Neuronal stem cell (in vitro differentiated cells): ENCODE data around the gene HSF5.

Source experiments
- DNase-seq: peaks from one replicate; pipeline ENCODE4 v3.0.0-alpha.2; 2013; ENCODE audit warnings: low spot score
- H2AFZ ChIP-seq: one replicate; pipeline ENCODE4 v1.6.1; 2013; ENCODE audit warnings: mild to moderate bottlenecking, low read length, inconsistent platforms
- H2AK5ac ChIP-seq: 2 replicates; pipeline ENCODE4 v1.6.1; 2013; ENCODE audit warnings: low read depth, mild to moderate bottlenecking, inconsistent platforms, low read length, moderate library complexity, mixed read lengths
- H2BK120ac ChIP-seq: 2 replicates; pipeline ENCODE4 v1.6.1; 2013; ENCODE audit warnings: low read depth, mild to moderate bottlenecking, inconsistent platforms, low read length, moderate library complexity, mixed read lengths
- H2BK12ac ChIP-seq: one replicate; pipeline ENCODE4 v1.6.1; 2013; ENCODE audit warnings: low read length, inconsistent platforms
- H2BK15ac ChIP-seq: 2 replicates; pipeline ENCODE4 v1.6.1; 2013; ENCODE audit warnings: mild to moderate bottlenecking, low read length, inconsistent platforms, mixed read lengths
- H2BK5ac ChIP-seq: one replicate; pipeline ENCODE4 v1.6.1; 2013; ENCODE audit warnings: inconsistent platforms, mild to moderate bottlenecking, low read length, moderate library complexity
- H3K14ac ChIP-seq: one replicate; pipeline ENCODE4 v1.6.1; 2013; ENCODE audit warnings: low read length, inconsistent platforms
- H3K18ac ChIP-seq: 2 replicates; pipeline ENCODE4 v1.6.1; 2013; ENCODE audit warnings: low read length, inconsistent platforms
- H3K23ac ChIP-seq: 2 replicates; pipeline ENCODE4 v1.6.1; 2013; ENCODE audit warnings: low read depth, mild to moderate bottlenecking, mixed read lengths, low read length, inconsistent platforms; ENCODE audit not compliant: poor library complexity
- H3K27ac ChIP-seq: replicated peaks from 3 replicates; pipeline ENCODE4 v1.5.1; 2013; ENCODE audit warnings: low read length, inconsistent platforms
- H3K27me3 ChIP-seq, 3 experiments: 2 replicates each; pipeline ENCODE4 v1.6.1; 2013; ENCODE audit warnings: low read length in 3 of 3, mild to moderate bottlenecking in 2 of 3, inconsistent platforms in 1 of 3, low read depth in 1 of 3, mixed read lengths in 1 of 3, moderate library complexity in 1 of 3; ENCODE audit not compliant: control insufficient read depth in 3 of 3, insufficient read depth in 3 of 3
- H3K36me3 ChIP-seq, 2 donors: replicated peaks in 1 of 2; 2 replicates each; pipeline ENCODE4 v1.6.1; 2013; ENCODE audit warnings: low read length in 2 of 2; ENCODE audit not compliant: control insufficient read depth in 2 of 2, insufficient read depth in 2 of 2
- H3K4ac ChIP-seq: 2 replicates; pipeline ENCODE4 v1.6.1; 2013; ENCODE audit warnings: inconsistent platforms, mild to moderate bottlenecking, low read length, moderate library complexity
- H3K4me1 ChIP-seq, 2 donors: 1 replicate in 1 of 2; 2 replicates in 1 of 2; pipeline ENCODE4 v1.6.1; 2013; ENCODE audit warnings: low read length in 2 of 2, low read depth in 1 of 2; ENCODE audit not compliant: control insufficient read depth in 2 of 2, insufficient read depth in 1 of 2
- H3K4me2 ChIP-seq: one replicate; pipeline ENCODE4 v1.6.1; 2013; ENCODE audit warnings: mild to moderate bottlenecking, low read length, inconsistent platforms; ENCODE audit not compliant: insufficient read depth, poor library complexity, severe bottlenecking
- H3K4me3 ChIP-seq, 2 donors: 2 replicates each; pipeline ENCODE4 v1.5.1; 2013; ENCODE audit warnings: low read length in 2 of 2, mild to moderate bottlenecking in 2 of 2, inconsistent platforms in 1 of 2, moderate library complexity in 1 of 2
- H3K79me1 ChIP-seq: one replicate; pipeline ENCODE4 v1.6.1; 2013; ENCODE audit warnings: low read depth, mild to moderate bottlenecking, inconsistent platforms, low read length, moderate library complexity
- H3K9ac ChIP-seq: one replicate; pipeline ENCODE4 v1.6.1; 2013; ENCODE audit warnings: mild to moderate bottlenecking, low read depth, low read length, inconsistent platforms; ENCODE audit not compliant: poor library complexity
- H3K9me3 ChIP-seq, 2 donors: replicated peaks in 1 of 2; 2 replicates each; pipeline versions ENCODE3 to v1.6.1; 2013; ENCODE audit warnings: low read length in 2 of 2, mild to moderate bottlenecking in 2 of 2, inconsistent platforms in 1 of 2, low read depth in 1 of 2, mixed read lengths in 1 of 2, moderate library complexity in 1 of 2; ENCODE audit not compliant: control insufficient read depth in 2 of 2, insufficient read depth in 1 of 2
- H4K8ac ChIP-seq: one replicate; pipeline ENCODE4 v1.6.1; 2013; ENCODE audit warnings: low read depth, mild to moderate bottlenecking, inconsistent platforms, low read length, moderate library complexity
- H4K91ac ChIP-seq: one replicate; pipeline ENCODE4 v1.6.1; 2013; ENCODE audit warnings: low read length, low read depth, mild to moderate bottlenecking, inconsistent platforms; ENCODE audit not compliant: poor library complexity
- WGBS, 2 donors: extraction: QIAGEN DNeasy Blood & Tissue Kit; methylation state at CpG; one replicate each; pipeline ENCODE4 v1.1.7; 2013; ENCODE audit warnings: missing lambda C conversion rate in 2 of 2, mixed read lengths in 1 of 2; ENCODE audit not compliant: insufficient read length in 2 of 2, insufficient replicate concordance in 1 of 2; ENCODE audit errors: extremely low coverage in 2 of 2; 5-methylcytosine and 5-hydroxymethylcytosine counted together

The HSF5 gene

DNA sequence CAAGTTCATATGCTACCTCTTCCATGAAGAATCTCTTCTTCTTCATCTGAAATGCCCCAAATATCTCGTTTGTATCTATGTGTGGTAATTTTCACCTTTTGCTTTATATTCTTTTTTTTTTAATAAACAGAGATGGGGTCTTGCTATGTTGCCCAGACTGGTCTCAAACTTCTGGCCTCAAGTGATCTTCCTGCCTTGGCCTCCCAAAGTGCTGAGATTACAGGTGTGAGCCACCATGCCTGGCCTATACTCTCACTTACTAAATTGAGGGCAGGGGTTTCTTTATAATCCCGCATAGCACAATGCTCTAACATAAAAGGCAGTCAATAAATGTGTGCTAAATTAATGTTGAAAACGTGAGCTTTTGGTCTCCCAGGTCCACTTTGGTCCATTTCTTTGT, 101.5 kb downstream of the HSF5 start:
- Histone ChIP-seq H3K18ac (no peak overlapping the region), H2AK5ac (no peak overlapping the region), H3K14ac (no peak overlapping the region), H4K91ac (no peak overlapping the region), H2BK12ac (no peak overlapping the region), H3K79me1 (no peaks in the 10 kb centered on the region), H2BK15ac (no peak overlapping the region), H3K4ac (no peak overlapping the region), H3K36me3 (no peaks in the 10 kb centered on the region), H2BK5ac (no peak overlapping the region), H3K9ac (no peak overlapping the region), H4K8ac (no peak overlapping the region), H3K4me3 (no peak overlapping the region), H3K23ac (no peak overlapping the region), H3K4me2 (no peak overlapping the region), H3K9me3 (peaks cover 0 to 1% of the 10 kb centered on the region in 2 donors), H2AFZ (no peak overlapping the region), H3K27ac (no peak overlapping the region), H3K4me1 (peaks cover 4 to 5% of the 10 kb centered on the region in 2 donors), H2BK120ac (no peak overlapping the region), H3K27me3 (peaks cover 0 to 3% (median 0%) of the 10 kb centered on the region in 3 experiments)
- no peak for DNase-seq
- no CpG with 5 or more reads among the region's 3 CpGs for WGBS, 2 donors

DNA sequence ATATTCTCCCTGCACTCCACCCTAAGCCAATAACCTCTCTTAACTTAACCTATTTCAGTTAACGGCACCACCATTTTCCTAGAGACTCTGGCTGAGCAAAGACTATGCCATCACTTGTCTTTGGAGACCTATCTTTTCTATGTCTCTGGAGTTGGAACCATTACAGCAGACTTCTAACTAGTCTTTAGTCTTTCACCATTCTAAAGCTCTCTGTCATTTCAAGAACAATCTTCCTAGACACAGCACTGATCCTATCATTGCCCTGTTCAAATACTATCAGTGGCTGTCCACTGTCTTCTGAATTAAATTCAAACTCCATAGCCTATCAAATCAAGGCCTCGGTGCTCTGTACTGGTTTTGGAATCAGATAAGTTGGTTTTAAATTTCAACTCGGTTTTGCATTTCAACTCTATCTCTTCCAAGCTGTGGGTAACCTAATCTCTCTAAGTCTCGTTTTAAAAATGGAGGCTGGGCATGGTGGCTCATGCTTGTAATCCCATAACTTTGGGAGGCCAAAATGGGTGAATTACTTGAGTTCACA, 102.8 kb downstream of the HSF5 start:
- H3K9ac ChIP-seq = no peak overlapping the region
- no peak overlapping the region for H2AK5ac ChIP-seq
- peaks cover 0 to 2% (median 0%) of the 10 kb centered on the region in 3 experiments for H3K27me3 ChIP-seq
- no peak overlapping the region for H3K27ac ChIP-seq
- H3K4me3 ChIP-seq = no peak overlapping the region
- peaks cover 3 to 4% of the 10 kb centered on the region in 2 donors for H3K4me1 ChIP-seq
- H3K14ac ChIP-seq = no peak overlapping the region
- no peak overlapping the region for H3K23ac ChIP-seq
- no peak overlapping the region for H2BK12ac ChIP-seq
- no peaks in the 10 kb centered on the region for H3K9me3 ChIP-seq
- H3K79me1 ChIP-seq = no peaks in the 10 kb centered on the region
- H2BK15ac ChIP-seq = no peak overlapping the region
- no peak overlapping the region for H3K4ac ChIP-seq
- H4K8ac ChIP-seq = no peak overlapping the region
- no peak overlapping the region for H2BK5ac ChIP-seq
- H2BK120ac ChIP-seq = no peak overlapping the region
- no peak overlapping the region for H3K18ac ChIP-seq
- H3K36me3 ChIP-seq = no peaks in the 10 kb centered on the region
- H4K91ac ChIP-seq = no peak overlapping the region
- H3K4me2 ChIP-seq = no peak overlapping the region
- DNase-seq = no peak
- H2AFZ ChIP-seq = no peak overlapping the region
- no CpG with 5 or more reads among the region's 4 CpGs for WGBS, 2 donors

DNA sequence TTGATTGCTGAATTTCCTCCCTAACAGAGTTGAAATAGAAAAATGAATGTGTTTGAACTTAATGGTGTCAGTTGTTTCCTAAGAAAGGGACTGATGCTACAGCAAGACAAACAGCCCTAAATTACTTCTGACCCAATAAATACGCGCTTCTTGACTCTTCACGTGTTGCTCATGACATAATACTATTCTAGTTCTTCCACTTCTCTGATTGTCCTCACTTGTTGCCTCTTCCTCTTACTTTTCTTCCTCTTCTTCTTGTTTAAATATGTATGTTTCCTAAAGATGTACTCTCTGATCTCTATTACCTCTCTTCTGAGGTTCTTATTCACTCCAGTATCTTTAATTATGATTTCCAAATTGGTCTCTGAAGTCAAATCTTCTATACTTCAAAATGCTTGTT, 103.3 kb downstream of the HSF5 start:
- no CpG with 5 or more reads among the region's 3 CpGs for WGBS, 2 donors
- H3K9ac ChIP-seq = no peak overlapping the region
- H4K91ac ChIP-seq = no peak overlapping the region
- no peak overlapping the region for H4K8ac ChIP-seq
- H3K14ac ChIP-seq = no peak overlapping the region
- H3K4me2 ChIP-seq = no peak overlapping the region
- no peaks in the 10 kb centered on the region for H3K79me1 ChIP-seq
- H2BK5ac ChIP-seq = no peak overlapping the region
- H2BK120ac ChIP-seq = no peak overlapping the region
- H2BK12ac ChIP-seq = no peak overlapping the region
- H2AK5ac ChIP-seq = no peak overlapping the region
- H3K23ac ChIP-seq = no peak overlapping the region
- H3K18ac ChIP-seq = no peak overlapping the region
- no peaks in the 10 kb centered on the region for H3K27me3 ChIP-seq
- no peaks in the 10 kb centered on the region for H3K36me3 ChIP-seq
- no peak overlapping the region for H2AFZ ChIP-seq
- no peak overlapping the region for H2BK15ac ChIP-seq
- no peak overlapping the region for H3K4me3 ChIP-seq
- DNase-seq = no peak
- H3K4ac ChIP-seq = no peak overlapping the region
- H3K4me1 ChIP-seq = peaks cover 3 to 4% of the 10 kb centered on the region in 2 donors
- H3K9me3 ChIP-seq = no peaks in the 10 kb centered on the region
- H3K27ac ChIP-seq = no peak overlapping the region

GRCh38 chr17:58383892-58384462, 104.2 kb downstream of the HSF5 start:
- no peak overlapping the region for H3K14ac ChIP-seq
- H2AFZ ChIP-seq = no peak overlapping the region
- no CpG with 5 or more reads among the region's 4 CpGs for WGBS, 2 donors
- DNase-seq = no peak
- no peaks in the 10 kb centered on the region for H3K36me3 ChIP-seq
- H3K4ac ChIP-seq = no peak overlapping the region
- H4K8ac ChIP-seq = no peak overlapping the region
- no peak overlapping the region for H3K4me2 ChIP-seq
- no peaks in the 10 kb centered on the region for H3K27me3 ChIP-seq
- H3K4me3 ChIP-seq = no peak overlapping the region
- H2AK5ac ChIP-seq = no peak overlapping the region
- H2BK120ac ChIP-seq = no peak overlapping the region
- no peak overlapping the region for H2BK15ac ChIP-seq
- H3K9me3 ChIP-seq = no peaks in the 10 kb centered on the region
- H4K91ac ChIP-seq = no peak overlapping the region
- no peak overlapping the region for H3K27ac ChIP-seq
- no peaks in the 10 kb centered on the region for H3K79me1 ChIP-seq
- peaks cover 3 to 4% of the 10 kb centered on the region in 2 donors for H3K4me1 ChIP-seq
- no peak overlapping the region for H3K23ac ChIP-seq
- no peak overlapping the region for H2BK12ac ChIP-seq
- H2BK5ac ChIP-seq = no peak overlapping the region
- no peak overlapping the region for H3K18ac ChIP-seq
- no peak overlapping the region for H3K9ac ChIP-seq
